Cortex of kidney (tissue), 1 donor: ENCODE results near the gene COX8C.
"Not testable (repeated sequence)": the region's sequence is repeated elsewhere in the genome, so short reads cannot be mapped to it uniquely, and the experiment has no call there.

Experiments used
- DNase-seq: peaks from one replicate; lab custom pipeline; 2025; lab: John Stamatoyannopoulos, UW

Gene COX8C

GRCh38 chr14:93322929-93323599, 23.9 kb upstream of the COX8C start:
- no peak for DNase-seq

DNA sequence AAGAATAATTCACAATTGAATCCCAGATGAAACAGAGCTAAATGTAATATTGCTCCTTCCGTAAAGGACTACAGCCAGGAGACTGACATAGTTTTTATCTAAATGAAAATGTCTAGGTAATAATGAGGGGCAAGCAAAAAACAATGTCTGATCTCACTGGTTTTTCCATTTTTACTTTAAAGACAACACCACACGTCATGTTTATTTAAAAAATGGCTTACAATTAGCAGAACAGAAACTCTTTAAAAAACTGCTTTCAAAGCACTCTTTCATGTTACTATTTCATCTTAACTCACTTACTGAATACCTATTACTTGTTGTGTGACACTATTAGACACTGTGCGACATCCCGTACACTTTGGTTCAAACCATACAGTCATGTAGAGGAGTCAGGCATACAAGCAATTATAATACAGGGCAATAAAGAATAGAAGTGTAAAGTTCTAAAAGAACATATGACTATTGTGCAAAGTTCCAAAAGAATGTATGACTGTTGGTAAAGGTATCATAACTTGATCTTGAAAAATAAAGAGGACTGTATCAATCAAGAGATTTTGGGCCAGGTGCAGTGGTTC, 23.3 kb upstream of the COX8C start:
- DNase-seq: no peak

DNA sequence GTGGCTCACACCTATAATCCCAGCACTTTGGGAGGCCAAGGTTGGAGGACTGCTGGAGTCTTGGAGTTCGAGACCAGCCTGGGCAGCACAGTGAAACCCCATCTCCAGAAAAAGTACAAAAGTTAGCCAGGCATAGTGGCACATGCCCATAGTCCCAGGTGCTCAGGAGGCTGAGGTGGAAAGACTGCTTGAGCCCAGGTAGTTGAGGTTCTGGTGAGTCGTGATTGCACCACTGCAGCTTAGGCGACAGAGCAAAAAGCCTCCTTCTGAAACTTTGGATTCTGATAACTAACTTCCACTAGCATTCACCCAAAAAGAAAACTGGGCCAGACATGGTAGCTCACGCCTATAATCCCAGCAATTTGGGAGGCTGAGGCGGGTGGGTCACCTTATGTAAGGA, 20.8 kb upstream of the COX8C start:
- DNase-seq: no peak

DNA sequence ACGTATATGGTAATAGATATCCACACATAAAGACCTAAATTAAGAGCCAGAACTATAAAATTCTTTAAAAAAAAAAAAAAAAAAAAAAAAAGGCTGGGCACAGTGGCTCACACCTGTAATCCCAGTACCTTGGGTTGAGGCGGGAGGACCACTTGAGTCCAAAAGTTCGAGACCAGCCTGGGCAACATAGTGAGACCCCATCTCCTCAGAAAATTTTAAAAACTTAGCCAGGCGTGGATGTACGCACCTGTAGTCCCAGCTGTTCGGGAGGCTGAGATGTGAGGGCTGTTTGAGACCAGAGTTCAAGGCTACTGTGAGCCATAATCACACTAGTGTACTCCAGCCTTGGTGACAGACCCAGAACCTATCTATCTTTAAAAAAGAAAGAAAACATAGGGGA, 18.4 kb upstream of the COX8C start:
- DNase-seq: no peak

DNA sequence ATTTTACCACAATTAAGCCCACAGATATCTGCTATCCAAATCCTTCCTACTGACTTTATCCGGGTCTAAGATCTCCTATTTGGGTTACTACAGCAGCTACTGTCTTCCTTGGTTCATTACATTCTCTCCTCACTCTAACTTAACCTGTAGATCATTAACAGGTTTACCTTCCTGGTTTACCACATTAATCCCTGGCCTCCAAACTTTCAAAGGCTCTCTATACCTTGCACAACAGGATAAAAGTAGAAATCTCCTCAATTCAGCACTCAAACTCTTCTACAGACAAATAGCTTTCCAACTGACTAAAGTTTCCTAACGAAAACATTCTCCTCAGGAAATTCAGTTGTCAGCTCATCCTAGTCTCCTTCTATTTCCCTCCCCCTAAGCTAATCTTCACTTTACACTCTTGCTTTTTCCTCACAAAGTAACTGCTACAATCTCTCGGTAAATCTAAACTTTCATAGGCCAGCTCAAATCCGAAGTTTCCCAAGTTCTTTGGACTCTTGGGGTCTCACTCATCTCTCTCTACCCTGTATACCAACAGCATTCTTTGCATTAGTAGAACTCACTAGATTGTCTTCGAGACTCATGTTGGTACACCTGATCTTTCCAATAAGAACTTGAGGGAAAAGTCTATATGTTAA, 16.9 kb upstream of the COX8C start:
- DNase-seq: no peak

GRCh38 chr14:93330609-93331000, 16.4 kb upstream of the COX8C start:
- DNase-seq: no peak

GRCh38 chr14:93331002-93331727, 15.8 kb upstream of the COX8C start:
- no peak for DNase-seq

- DNase-seq: no peak
These were observed 15.1 kb upstream of the COX8C start for GRCh38 chr14:93331728-93332396.

- DNase-seq: no peak
These were observed 14.6 kb upstream of the COX8C start for GRCh38 chr14:93332397-93332852.

- peak; percentile 31 for DNase-seq
These were observed 13.9 kb upstream of the COX8C start, which contains the start of gene BTBD7 for GRCh38 chr14:93332853-93333630. Gene BTBD7 (minus strand): TSS chr14:93333036. CDS start chr14:93296051, 36,985 bp downstream.

DNA sequence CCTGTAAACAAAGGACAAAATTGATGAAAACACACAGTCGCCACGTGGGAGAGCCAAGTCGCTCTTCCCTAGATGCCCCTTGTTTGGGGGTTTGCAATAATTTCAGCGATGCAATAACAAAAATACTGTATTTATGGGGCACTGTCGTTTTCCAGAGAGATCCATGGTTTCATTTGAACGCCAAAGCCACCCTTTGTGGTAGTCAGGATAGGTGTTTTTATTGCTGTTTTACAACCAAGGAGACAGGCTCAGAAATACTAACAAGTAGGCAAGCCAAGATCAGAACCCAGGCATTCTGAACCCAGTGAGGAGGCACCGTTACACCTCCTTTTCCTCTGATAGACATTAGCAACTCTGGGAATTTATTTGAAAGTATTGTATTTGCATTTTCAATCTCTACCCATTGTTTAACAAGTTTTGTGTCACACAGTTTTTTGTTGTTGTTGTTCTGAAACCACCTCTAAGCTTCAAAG, 13.3 kb upstream of the COX8C start:
- no peak for DNase-seq

DNA sequence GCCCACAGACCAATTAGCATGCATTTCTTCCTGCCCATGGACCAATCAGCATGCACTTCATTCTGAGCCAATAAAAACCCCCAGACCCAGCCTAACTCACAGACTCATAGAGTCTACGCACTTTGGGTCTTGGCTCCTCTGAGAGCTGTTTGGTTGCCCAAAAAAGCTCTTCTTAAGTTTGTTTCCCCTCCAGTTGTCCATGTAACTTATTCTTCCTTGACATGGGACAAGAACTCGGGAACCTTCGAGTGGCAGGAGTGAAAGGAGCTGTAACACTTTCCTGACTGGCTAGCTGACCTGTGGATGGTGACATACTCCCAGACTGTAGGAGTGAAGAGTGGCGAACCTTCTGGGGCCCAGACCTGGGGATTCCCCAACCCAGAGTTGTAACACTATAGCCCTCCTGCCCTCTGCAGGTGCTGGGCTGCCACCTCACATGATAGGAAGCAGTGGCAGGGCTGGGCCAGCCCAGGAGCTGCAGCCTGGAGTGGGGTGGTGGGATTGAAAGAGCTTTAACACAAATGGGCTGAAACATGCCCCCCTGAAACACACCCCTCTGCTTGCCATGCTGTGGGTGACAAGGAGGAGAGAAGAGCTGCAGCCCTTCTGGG, 9.7 kb upstream of the COX8C start:
- no peak for DNase-seq

GRCh38 chr14:93337884-93338283, 9.1 kb upstream of the COX8C start:
- no peak for DNase-seq

GRCh38 chr14:93343266-93343665, 3.7 kb upstream of the COX8C start:
- DNase-seq: no peak

GRCh38 chr14:93343797-93344196, 3.2 kb upstream of the COX8C start:
- no peak for DNase-seq

- DNase-seq: no peak
These were observed 868 bp downstream of the COX8C start for GRCh38 chr14:93347850-93348249.

DNA sequence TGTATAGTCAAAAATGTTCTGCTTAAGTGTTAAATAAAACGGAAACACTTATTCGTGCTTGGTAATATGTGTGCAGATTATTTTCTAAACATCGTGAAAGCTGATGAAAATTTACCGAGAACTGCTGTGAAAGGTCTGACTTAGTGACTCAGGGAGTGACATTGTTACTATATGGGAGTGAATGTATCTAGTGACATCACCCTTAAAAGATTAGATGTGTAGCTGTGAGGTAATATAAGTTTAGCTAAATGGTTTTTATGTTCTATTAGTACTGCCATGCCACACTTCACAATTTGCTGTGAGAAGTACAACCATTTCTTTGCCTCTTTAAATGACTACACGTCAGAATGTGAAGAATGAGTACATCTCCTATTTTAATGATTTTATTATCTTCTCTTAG, 1.3 kb downstream of the COX8C start:
- DNase-seq: no peak

DNA sequence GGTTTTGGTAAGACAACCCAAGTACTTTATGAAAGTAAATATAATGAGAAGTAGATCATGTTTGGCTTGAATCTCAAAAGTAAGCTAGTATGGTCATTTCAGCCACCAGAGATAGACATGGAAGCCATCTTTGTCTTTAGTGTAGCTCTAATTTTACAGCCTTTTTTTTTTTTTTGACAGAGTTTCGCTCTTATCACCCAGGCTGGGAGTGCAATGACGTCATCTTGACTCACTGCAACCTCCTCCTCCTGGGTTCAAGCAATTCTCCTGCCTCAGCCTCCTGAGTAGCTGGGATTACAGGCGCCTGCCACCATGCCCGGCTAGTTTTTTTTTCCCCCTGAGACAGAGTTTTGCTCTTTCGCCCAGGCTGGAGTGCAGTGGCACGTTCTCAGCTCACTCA, 7.9 kb downstream of the COX8C start:
- DNase-seq: not testable (repeated sequence)

- DNase-seq: no peak
These were observed 22.2 kb downstream of the COX8C start for GRCh38 chr14:93368996-93369712.

- DNase-seq: no peak
These were observed 22.8 kb downstream of the COX8C start for GRCh38 chr14:93369713-93370266.
